ENCODE results near the gene WNT9B.

GRCh38 chr17:46883871-46884520, 32.6 kb downstream of the WNT9B start:
- TF ChIP-seq CTCF (IDR thresholded peaks at IDR 0.05; ENCODE audit: poor library complexity) (no peak), EZH2phosphoT487 (IDR thresholded peaks at IDR 0.05; ENCODE audit: low read depth, severe bottlenecking, unreplicated experiment) (no peak), EZH2 (IDR thresholded peaks at IDR 0.05; ENCODE audit: borderline replicate concordance) (no peak)

Data from hepatocyte (in vitro differentiated cells).